ENCODE results near the gene USP48.
"Not testable (repeated sequence)": the region's sequence is repeated elsewhere in the genome, so short reads cannot be mapped to it uniquely, and the experiment has no call there.

USP48 gene

DNA sequence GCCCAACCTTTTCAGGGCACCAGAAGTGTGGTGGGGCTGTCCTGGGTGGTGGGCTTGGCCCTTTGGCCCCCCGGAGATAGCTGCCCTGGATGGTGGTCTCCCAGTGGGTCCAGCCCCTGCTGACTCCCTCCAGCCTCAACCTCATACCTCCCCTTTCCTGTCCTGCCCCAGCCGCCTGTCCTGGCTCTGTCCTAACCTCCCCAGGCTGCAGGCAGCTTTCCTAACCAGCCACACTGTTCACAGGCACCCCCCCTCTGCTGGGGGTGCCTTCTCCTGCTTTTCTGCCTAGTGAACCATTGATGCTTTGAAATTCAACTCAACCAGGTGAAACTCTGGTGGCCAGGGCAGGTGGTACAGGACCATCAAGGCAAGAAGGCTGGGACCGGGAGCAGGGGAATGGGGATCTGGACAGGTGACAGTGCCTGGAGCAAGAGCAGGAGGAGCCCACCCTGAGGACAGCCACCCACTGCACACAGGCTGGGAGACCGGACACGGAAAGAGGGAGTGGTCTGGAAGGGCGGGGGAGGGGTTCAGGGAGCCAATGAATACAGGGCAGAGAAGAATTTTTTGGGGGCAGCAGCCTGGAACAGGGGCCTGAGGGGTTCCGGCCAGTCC is 149.7 kb downstream of the USP48 start:
- no peak for ATAC-seq

DNA sequence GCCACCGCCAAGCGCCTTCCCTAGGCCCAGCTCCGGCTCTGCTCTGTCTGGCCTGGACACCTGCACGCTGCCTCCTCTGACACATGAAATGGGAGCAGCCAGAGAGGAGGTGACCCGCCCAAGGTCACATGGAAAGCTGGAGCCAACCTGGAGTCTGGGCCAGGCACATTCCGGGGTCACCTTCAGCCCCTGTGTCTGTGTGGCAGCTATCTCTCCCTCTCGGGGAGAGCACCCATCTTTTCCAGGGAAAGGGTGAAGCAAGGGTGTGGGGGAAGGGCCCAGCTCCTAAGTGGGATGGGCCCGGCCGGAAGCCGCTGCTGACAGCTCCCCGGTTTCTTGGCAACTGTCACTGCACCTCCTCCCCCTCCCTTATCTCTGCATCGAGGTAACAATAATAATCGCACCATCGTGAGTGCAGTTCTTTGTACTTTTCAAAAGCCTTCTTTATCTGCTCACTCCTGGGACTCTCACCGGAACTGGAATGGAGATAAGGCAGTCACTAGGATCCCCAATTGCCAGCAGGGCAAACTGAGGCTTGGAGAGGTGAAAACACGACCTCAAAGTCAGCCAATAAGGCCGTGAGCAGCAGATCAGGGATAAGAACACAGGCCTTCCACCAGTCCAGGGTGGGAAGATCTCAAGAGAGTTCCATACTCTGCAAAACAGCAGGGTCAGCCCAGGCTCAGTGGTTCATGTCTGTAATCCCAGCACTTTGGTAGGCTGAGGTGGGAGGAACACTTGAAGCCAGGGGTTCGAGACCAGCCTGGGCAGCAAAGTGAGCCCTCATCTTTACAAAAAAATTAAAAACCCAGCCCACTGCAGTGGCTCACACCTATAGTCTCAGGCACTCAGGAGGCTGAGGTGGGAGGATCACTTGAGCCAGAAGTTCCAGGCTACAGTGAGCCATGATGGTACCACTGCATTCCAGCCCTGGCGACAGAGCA is 150.7 kb downstream of the USP48 start:
- no peak for ATAC-seq

GRCh38 chr1:21631590-21631943 is 151.4 kb downstream of the USP48 start:
- ATAC-seq: not testable (repeated sequence)

DNA sequence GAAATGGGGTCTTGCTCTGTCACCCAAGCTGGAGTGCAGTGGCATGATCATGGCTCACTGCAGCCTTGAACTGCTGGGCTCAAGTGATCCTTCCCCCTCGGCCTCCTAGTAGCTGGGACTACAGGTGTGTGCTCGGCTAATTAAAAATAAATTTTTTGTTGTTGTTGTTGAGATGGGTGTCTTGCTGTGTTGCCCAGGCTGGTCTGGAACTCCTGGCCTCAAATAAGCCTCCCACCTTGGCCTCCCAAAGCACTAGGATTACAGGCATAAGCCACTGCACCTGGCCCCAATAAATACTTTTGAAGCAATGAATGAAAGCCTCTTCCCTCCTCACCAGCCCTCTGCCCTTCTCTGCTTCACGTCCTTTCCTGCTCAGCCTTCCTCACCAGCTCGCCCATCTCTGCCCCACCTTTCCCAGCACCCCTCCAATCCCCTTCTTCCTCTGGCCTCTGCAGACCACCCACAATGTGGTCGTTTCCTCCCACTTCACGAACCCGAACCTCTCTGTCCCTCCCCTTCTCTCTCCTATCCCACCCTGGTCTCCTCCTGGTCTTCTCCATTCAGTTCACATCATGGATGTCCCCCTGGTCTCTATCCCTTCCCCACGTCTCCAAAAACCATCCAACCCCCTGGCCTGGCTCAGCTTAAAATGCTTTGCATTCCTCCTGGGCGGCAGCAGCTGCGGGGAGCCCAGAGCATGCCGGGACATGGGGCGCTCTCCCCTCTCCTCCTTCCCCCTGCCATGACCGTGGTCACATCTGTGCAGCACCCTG is 152.2 kb downstream of the USP48 start:
- ATAC-seq: no peak

DNA sequence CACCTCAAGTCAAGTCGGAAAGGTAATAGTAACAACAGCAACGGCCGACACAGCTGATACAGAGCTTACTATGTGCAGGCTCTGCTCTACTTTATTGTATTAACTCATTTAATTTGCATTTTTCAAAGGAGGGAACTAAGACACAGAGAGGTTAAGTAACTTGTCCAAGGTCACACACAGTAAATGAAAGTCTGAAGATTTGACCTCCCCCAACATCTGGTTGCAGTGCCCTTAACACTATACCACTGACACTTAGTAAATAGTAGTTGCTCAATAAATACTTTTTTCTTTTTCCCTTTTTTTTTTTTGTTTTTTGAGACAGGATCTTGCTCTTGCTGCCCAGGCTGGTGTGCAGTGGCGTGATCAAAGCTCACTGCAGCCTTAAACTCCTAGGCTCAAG is 153.0 kb downstream of the USP48 start:
- ATAC-seq: no peak

- no peak for ATAC-seq
Measured at GRCh38 chr1:21628798-21629393, 154.1 kb downstream of the USP48 start.

Data from activated CD4-positive, CD25-positive, alpha-beta regulatory T cell treated with anti-CD3 and anti-CD28 coated beads, Interleukin-2, amount 50 U/mL, for 24 hours (primary cell).